H4 (cell line): ENCODE measurements around the gene C1QTNF9. TPM values are rescaled to one million over a fixed set of nuclear protein-coding genes. Genes with fewer than 3 reads are reported as not detected.
"Not testable (repeated sequence)": the region's sequence is repeated elsewhere in the genome, so short reads cannot be mapped to it uniquely, and the experiment has no call there.

ENCODE experiments used
- DNase-seq: peaks from one replicate; pipeline ENCODE4 v3.0.0-alpha.2; 2015; ENCODE audit warnings: low spot score
- total RNA-seq: library from RNA; depleted of rRNA; stranded (reverse); fragments of >200 nt; shearing (Covaris generic); gene quantifications from 2 replicates; pipeline ENCODE4 v1.2.3, GENCODE V29; 2014

Gene C1QTNF9
- total RNA-seq, 1 experiment from 2014 or later = not detected

DNA sequence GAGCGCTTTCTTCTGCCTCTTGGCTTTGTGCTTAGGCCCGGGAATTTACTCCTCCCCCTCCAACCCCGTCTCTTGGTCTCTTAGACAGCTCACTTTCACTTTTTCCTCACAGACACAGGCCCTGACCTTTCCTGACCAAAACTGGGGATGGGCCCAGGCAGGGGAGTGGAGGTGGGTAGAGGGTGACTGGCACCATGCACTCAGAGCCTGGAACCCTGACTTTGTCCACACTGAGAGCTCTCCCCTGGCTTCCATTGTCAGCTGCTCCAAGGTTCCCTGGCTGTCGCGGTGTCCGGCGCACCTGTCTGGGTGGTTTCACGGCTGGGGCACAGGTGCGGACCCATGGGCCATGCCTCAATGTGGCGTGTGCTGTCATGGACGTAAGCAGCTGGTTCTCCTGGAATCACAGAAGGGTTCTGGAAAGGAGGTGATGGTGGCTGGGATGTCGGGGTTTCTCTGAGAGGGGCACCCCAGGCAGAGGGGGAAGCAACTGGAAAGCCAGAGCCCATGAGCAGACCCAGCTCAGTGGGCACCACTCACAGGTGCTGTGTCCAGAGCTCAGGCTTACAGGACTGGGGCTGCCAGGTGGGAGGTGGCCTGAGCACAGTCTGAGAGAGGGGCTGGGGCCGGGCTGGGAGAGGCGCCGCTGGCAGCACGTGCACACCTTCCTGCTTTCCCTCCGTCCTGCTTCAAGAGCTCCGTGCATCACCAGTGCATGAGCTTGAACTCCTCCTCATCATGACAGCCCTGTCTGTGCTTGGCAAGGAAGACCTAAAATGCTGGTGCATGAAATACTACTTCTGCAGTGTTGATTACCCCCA, 28.0 kb upstream of the C1QTNF9 start:
- no peak for DNase-seq

DNA sequence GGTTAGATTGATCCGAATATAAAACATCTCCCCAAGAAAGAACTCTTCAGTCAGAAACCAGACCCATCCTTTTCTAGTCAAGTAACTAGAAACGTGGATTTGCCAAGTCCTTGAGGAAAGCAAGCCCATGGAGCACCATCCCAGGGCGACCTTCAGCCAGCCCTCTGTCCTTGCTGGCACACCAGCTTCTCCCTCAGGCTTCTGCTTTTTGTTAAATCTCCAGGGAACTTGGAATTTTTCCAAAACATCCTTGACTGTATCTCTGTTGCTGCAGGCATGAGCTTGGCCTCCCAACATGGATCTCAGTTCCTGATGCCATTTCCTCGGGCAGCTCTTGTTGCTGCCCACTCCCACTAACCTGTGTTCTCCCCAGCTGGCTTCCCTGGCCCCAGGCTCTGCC, 27.1 kb upstream of the C1QTNF9 start:
- no peak for DNase-seq

DNA sequence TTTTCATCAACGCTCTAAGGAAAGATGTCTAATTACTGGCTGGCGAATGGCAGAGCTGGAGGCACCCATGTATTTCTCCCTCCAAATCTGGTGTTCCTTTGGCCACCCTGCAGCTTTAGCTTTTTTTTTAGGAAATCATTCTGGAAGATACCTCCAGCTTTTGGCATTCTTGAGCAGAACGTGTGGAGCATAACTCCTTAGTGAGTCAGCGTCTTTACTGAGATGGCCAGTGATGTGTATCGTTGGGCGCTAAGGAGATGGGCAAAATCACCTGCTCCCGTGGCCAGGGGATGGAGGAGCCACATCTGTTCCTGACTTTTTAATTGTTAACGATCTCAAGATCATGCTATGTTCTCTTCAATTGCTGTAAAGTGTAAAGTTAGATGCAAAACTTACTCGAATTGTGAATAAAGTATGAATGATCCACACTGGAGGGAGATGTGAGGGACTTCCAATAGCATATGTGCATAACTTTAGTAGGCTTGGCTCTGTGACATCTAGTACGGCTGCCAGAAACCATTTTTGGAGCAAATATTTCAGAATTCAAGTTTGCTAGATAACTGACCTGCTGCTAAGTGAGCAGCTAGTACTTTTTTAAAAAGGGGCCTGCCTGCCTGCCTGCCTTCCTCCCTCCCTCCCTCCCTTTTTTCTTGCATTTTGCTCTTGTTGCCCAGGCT, 24.4 kb upstream of the C1QTNF9 start:
- DNase-seq = no peak

DNA sequence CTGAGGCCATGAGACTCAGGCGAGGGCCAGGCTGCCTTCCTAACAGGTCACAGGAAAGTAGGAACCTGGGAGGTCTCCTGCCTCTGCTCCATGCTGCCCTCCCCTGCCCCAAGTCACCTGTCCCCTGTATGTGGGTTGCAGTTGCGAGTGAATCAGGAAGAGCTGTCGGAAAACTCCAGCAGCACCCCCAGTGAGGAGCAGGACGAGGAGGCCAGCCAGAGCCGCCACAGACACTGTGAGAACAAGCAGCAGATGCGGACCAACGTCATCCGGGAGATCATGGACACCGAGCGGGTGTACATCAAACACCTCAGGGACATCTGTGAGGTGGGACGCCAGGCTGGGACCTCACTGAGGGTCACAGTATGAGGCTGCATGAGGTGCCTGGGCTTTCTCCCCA, 22.8 kb upstream of the C1QTNF9 start:
- DNase-seq = no peak

DNA sequence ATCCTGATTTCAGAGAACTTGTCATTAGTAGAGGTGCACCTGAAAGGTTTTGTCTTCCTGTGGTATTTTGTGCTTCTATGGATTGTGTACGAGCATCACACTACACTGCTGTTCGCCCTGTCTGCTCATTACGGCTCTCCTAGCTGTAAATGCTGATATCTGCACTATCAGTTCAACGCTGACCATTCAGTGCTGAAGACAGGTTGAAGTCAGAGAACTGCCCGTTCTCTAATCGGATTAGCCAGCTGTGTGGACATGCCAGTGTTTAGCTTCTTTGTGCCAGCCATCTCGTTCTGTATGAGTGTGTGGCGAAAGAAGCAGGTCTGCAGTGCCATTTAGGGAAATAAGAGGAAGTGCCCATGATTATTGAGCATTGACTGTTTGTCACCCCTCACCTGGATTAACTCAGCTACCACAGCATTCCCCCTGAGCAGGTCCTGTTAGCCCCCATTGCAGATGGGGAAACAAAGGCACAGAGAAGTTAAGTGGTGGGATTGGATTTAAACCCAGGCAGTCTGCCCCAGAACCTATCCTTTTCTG, 21.6 kb upstream of the C1QTNF9 start:
- DNase-seq = no peak

DNA sequence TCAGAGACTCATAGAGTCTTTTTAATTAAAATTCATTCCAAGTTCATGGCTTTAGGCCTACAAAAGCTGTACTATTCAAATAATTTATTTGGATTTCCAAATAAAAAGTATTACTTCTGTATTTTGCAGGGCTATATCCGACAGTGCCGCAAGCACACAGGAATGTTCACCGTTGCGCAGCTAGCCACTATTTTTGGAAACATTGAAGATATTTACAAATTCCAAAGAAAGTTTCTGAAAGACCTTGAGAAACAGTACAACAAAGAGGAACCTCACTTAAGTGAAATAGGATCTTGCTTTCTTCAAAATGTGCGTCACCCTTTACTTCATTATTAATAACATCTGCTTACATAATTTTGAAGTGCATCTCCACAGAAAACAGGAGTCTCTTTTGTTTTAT, 20.5 kb upstream of the C1QTNF9 start:
- DNase-seq = no peak

DNA sequence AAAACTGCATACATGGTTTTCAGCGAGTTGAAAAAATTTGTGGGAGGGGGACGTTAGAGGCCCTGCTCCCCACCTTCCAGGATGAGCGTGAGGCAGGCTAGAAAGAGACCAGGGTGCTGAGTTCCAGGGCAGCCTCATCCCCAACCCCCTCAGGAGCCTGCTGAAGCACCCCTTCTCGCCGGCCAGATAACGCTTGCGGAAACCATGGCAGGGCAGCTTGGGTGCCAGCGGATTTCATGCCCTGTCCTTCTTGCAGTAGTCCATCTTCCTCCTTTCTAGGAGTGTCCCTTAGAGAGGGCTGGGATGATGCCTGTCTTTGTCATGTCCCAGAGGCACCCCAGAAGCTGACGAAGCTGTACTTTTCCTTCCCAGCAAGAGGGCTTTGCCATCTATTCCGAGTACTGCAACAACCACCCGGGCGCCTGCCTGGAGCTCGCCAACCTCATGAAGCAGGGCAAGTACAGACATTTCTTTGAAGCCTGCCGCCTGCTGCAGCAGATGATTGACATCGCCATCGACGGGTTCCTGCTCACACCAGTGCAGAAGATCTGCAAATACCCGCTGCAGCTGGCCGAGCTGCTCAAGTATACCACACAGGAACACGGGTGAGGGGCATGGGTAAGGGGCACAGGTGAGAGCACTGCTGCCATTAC, 19.0 kb upstream of the C1QTNF9 start:
- DNase-seq = no peak

DNA sequence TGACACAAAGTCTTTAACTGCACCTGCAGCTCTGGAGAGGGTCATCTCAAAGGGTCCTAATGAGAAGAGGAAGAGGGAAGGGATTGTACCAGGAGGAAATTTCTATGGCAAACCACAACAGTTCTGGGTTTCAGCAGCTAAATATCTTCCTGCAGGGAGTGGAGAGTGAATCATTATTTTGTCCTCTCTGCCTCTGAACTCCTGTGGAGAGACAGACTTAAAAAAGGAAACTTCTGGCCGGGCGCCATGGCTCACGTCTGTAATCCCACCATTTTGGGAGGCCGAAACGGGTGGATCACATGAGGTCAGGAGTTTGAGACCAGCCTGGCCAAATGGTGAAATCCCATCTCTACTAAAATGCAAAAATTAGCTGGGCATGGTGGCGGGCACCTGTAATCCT, 16.9 kb upstream of the C1QTNF9 start:
- no peak for DNase-seq

DNA sequence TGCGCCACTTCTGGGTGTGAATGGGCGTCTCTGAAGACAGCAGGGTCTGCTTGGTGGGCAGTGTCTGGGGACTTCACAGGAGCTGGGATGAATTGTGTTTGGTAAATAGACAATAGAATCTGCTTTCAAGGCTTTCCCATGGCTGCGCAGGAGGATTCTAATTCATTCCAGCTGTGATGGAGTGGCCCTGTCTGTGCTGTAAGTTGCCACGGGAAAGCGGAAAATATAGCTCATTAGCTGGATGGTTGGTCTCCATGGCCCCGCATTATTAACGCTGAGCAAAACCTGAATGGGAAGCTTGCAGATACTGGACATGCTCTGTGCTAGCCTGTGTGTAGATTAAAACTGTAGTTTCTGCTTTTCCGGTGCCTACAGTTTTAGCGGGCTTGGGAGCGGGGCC, 15.6 kb upstream of the C1QTNF9 start:
- DNase-seq = no peak

DNA sequence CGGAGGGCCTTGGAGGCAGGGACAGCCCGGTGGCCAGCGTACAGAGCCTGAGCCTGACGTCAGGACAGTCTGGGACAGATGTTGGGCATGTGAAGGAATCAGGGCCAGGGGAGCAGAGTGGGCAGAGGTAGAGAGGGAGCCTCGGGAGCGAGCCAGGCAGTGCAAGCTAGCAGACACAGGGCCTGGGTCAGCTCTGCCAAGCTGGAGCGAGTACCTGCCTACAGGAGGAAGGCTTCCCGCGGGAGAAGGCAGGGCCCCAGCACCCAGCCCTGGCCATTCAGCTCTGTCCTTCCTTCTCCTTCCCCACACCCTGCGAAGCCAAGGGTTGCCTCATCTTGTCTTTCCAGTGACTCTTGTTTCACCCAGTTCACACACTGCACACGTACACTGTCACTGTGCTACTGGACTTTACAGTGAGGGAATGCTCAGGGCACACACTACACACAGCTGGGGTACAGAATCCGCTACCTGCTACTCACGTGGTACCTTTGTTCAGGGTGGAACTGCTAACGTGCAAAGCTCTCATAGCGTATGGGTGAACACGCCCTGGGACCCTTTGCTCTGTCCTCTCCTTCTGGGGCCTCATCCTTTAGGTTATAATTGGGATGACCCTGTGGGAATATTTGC, 9.8 kb upstream of the C1QTNF9 start:
- no peak for DNase-seq

DNA sequence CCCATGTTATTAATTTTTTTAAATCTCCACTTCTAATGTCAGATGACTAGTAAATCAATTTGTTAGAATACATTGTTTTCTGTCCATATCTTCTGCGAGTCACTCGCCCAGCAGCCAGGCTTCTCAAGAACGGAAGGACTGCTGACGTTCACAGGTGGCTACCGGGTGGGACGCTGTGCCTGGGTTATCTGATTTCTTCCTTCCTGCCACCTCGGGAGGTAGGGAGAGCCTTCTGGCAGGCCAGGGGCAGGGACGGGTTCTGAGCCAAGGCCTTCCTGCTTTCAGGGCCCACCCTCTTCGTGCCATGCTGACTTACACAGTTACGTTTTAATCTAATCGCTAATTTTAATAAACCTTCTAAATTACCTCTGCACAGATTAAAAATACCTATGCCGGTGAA, 7.9 kb upstream of the C1QTNF9 start:
- DNase-seq = no peak

DNA sequence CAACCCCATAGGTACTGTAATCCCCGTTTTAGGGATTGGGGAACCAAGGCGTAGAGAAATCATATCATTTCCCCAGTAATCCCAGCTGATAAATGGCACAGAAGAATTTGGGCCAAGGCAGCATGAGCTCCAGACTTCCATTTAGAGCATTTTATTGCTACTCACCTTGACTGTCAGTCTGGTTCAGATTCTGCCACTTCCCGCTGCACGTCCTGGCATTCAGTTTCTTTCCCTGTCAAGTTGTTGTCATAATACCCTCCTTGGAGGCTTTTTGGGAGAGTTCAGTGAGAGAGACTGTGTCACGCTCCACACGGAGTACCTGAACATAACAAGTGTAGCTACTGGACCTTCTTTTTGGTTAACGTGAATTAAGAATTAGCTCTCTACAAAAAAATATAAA, 7.5 kb upstream of the C1QTNF9 start:
- DNase-seq = no peak

DNA sequence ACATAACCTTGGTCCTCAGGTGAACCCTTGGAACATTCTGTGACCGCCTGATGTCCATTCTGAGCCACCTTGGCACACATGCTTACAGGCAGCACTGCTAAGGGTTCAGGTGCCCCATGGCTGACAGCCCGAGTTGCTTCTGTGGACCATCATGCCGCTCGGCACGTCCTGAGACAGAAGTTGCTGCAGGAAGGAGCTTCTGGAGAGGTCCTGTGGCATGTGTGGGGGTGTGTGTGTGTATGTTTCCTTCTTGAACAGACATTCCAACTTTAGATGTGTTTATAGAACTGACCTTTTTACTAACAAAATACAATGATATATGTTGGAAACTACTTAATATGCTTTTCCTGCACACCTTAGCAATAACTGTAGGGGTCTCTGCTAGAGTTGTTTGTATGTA, 4.8 kb upstream of the C1QTNF9 start:
- no peak for DNase-seq

DNA sequence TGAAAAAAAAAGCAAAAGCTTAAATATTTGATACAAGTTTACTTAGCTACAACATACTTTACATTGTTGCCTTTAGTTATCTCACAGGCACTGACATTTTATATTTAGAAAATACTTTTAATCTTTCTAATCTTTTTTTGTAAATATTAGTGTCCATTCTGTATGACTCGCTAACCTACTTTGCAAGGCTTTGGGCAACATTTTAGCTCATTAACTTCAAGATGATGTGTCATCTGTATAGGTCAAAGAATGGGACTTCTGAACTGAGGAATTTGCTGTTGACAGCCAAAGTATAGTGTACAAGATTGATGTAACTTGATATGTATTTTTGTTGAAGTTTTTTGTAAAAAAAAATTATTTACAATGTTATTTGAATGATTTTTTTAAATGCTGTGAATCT, 2.7 kb upstream of the C1QTNF9 start:
- DNase-seq = no peak

DNA sequence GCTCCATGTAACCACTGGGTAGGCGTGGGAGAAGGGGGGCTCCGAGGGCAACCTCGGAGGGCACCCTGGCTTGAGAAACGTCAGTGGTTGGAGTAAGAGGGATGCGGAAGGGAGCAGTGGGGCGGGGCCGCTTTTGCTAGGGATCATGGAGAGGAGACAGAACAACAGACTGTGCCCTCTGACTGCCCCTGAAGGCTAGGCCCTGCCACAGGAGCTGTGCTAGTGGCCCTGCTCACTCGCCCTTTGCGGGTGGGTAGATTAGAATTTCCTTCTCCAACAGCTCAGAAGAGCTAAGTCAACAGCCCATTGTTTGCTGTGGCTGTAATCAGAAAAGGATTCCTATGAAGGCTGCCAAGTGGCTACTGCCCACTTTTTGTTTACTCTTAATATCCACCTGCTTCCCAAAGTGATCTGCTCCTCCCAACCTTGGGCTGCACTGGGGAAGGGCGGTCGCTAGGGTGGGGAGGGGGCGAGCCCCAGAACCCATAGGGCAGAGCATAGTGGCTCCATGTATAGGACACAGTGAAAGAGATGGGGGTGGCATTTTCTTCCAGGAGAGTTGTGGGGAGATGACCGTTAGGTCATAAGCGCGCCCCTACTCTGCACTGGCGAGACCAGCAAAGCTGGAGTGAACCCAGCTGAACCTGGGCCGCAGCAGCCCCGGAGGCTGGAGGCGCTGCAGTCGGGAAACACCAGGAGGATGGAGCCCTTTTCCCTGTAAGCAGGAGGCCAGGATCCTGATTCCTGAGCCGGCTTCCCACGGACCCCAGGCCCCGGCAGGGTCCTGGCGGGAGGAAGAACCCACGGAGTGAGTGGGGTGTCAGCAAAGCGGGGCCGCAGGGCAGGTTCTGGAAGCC, 1.9 kb upstream of the C1QTNF9 start:
- no peak for DNase-seq

DNA sequence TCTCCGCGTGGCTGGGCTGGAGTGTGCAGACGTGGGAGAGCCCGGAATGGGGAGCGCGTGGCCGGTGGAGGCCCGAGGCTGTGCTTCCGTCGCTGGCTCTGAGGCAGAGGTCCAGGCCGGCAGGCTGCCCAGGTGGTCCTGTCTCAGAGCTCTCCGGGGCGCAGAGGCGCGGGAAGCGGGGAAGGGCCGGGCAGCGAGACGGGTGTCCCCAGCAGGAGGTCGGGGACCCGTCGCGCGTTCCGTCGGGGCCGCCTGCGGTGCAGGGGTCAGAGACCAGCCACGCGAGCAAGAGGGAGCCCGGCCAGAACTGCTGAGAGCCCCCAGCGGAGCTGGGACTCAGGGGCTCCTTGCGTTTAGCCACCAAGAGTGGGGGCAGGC, 1.3 kb upstream of the C1QTNF9 start:
- no peak for DNase-seq

DNA sequence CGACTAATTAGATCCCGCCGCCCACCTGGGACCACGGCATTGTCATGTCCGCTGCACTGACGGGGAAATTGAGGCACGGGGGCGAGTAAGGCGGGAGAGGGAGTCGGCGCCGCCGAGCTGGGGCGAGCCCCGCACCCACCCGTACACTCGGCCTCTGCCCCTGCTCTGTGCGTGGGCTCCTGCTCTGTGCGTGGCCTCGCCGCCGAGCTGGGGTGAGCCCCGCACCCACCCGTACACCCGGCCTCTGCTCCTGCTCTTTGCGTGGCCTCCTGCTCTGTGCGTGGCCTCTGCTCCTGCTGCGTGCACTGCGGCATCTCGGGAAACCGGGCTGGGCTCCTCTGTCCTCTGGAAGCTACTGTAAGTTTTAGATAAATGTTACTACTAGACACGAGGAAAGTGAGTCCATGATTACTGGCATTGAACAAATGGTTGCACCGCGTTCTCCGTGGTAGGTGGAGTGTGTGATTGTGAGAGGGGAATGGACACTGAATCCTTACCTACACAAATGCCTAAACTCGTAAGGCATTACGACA, 826 bp upstream of the C1QTNF9 start:
- DNase-seq = no peak

DNA sequence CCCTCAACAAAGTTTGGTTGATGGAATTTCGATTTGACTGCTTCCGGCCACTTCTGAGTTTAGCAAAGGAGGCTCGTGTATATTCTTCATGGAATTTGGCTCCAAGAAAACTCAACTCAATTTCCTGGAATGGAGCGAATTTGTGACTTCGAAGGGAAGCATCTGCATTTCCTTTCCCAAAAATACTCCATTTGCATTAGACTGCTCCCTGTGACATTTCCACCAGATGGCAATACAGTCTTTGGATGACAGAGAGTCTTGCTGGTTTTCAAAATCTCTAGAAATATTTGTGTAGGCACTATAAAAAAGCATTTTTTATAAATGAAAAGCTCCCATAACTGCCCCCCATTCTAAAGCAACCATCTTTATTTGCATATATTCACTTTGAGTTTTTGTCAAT, 4.1 kb downstream of the C1QTNF9 start:
- no peak for DNase-seq

DNA sequence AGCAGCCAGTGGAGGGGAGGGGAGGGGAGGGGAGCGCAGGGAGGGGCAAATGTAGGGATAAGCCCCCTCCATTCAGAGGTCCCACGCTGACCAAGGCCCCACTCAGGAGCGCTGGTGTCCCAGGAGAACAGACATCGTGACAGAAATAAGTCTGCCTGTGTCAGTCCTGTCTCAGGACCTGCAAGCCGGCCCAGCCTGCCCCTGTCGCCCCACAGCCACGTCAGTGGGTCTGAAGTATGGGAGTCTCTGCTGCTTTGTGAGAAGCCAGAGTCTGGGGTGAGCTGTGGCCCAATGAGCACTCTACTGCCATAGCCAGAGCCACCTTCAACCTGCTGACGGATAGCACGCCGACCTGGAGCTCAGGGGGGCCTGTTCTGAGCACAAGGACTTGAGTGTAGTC, 8.5 kb downstream of the C1QTNF9 start:
- DNase-seq = not testable (repeated sequence)

DNA sequence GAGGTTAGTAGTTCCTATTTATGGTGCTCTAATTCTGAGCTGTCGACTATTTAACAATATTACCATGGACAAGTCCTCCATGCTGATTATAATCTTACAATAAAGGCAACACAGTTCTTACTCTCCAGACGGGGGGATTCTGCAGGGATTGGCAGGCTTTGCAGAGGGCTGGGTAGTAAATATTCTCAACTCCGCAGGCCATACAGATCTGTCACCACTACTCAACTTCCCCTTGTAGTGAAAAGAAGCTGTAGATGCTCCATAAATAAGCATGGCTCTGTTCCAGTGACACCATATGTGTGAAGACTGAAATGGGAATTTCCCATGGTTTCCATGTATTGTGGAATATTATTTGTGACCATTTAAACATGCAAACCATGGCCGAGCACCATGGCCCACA, 9.5 kb downstream of the C1QTNF9 start:
- DNase-seq = not testable (repeated sequence)

DNA sequence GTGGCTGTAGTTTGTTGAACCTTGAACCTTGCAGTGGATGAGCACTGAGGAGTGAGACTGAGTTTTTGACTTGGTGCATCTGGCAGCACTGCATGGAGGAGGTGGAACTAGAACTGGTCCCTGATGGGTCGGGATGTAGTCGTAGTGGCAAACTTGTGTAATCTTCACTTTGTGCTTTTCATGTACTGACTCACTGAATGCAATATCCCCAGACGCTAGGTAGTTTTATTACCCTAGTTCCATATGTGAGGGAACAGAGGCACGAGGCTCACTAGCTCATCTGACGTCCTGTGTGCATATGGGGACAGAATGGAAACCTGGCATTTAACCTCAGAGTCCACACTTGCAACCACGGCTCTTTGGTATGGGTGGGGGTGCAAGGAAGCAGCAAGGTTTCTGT, 10.3 kb downstream of the C1QTNF9 start:
- DNase-seq = not testable (repeated sequence)
